Anterior cingulate cortex (tissue), 58 donors: ENCODE data around the gene CERS6.
"Not testable (repeated sequence)": the region's sequence is repeated elsewhere in the genome, so short reads cannot be mapped to it uniquely, and the experiment has no call there.

Experiments used
- DNase-seq, 58 donors: peaks; one replicate each; lab custom pipeline; 2025; lab: John Stamatoyannopoulos, UW

Gene CERS6

GRCh38 chr2:168455645-168456520, at the start of gene CERS6:
Gene CERS6 (plus strand): TSS chr2:168456272. CDS start chr2:168456449, 177 bp downstream.
- peak in 57 of 58 donors; percentile 31 to 95 (median 85) for DNase-seq

GRCh38 chr2:168412301-168412700, 43.8 kb upstream of the CERS6 start:
- DNase-seq, result not testable (repeated sequence)

GRCh38 chr2:168413101-168413500, 43.0 kb upstream of the CERS6 start:
- DNase-seq, result not testable (repeated sequence)

- no peak for DNase-seq
Observed at GRCh38 chr2:168416555-168416954, 39.5 kb upstream of the CERS6 start.

GRCh38 chr2:168422584-168422983, 33.5 kb upstream of the CERS6 start:
- no peak for DNase-seq

- no peak for DNase-seq
Observed at GRCh38 chr2:168424112-168424951, 31.7 kb upstream of the CERS6 start.

GRCh38 chr2:168424971-168425370, 31.1 kb upstream of the CERS6 start:
- DNase-seq, result no peak

- no peak for DNase-seq
Observed at GRCh38 chr2:168426861-168427260, 29.2 kb upstream of the CERS6 start.

GRCh38 chr2:168427451-168427850, 28.6 kb upstream of the CERS6 start:
- no peak for DNase-seq

GRCh38 chr2:168428431-168428830, 27.6 kb upstream of the CERS6 start:
- no peak for DNase-seq

GRCh38 chr2:168429988-168430387, 26.1 kb upstream of the CERS6 start:
- no peak for DNase-seq

- DNase-seq, result no peak
Observed at GRCh38 chr2:168430431-168430830, 25.6 kb upstream of the CERS6 start.

- no peak for DNase-seq
Observed at GRCh38 chr2:168431301-168432024, 24.6 kb upstream of the CERS6 start.

GRCh38 chr2:168432100-168432499, 24.0 kb upstream of the CERS6 start:
- DNase-seq, result no peak

- no peak for DNase-seq
Observed at GRCh38 chr2:168432565-168433186, 23.4 kb upstream of the CERS6 start.

- no peak for DNase-seq
Observed at GRCh38 chr2:168433527-168433926, 22.5 kb upstream of the CERS6 start.

- DNase-seq, result peak in 8 of 58 donors; percentile 2 to 82 (median 8)
Observed at GRCh38 chr2:168434146-168434545, 21.9 kb upstream of the CERS6 start.

- DNase-seq, result no peak
Observed at GRCh38 chr2:168436840-168437239, 19.2 kb upstream of the CERS6 start.

- DNase-seq, result no peak
Observed at GRCh38 chr2:168438553-168438952, 17.5 kb upstream of the CERS6 start.

GRCh38 chr2:168439536-168439935, 16.5 kb upstream of the CERS6 start:
- DNase-seq, result no peak
